Adrenal gland (tissue), 12 donors: ENCODE results near the gene DNAJC22. TPM values are rescaled to one million over a fixed set of nuclear protein-coding genes. Genes with fewer than 3 reads are reported as not detected.
"Not testable (repeated sequence)": the region's sequence is repeated elsewhere in the genome, so short reads cannot be mapped to it uniquely, and the experiment has no call there.

ENCODE experiments used
- DNase-seq, 7 donors: peaks; one replicate each; pipeline ENCODE4 v3.0.0-alpha.2; 2019 to 2020
- H3K27ac ChIP-seq, 5 donors: fragments of 200-600 bp; sonication (generic) in 4 of 5; 1 replicate in 3 of 5; 2 replicates in 2 of 5; pipeline versions ENCODE4 v1.5.1 to v1.8.0; 2016 to 2020; ENCODE audit warnings: mild to moderate bottlenecking in 1 of 5
- H3K27me3 ChIP-seq: fragments of 200-600 bp; 2 replicates; pipeline ENCODE4 v1.8.0; 2021
- H3K36me3 ChIP-seq, 2 donors: fragments of 200-600 bp; replicated peaks in 1 of 2; 1 replicate in 1 of 2; 2 replicates in 1 of 2; pipeline versions ENCODE4 v1.5.1 to v1.8.0; 2018 to 2022
- H3K4me1 ChIP-seq, 2 donors: fragments of 200-600 bp; replicated peaks in 1 of 2; 1 replicate in 1 of 2; 2 replicates in 1 of 2; pipeline versions ENCODE4 v1.5.1 to v1.8.0; 2018 to 2021
- H3K4me3 ChIP-seq, 4 donors: fragments of 200-600 bp; sonication (generic) in 3 of 4; one replicate each; pipeline ENCODE4 v1.5.1; 2016 to 2018
- H3K9me3 ChIP-seq, 3 donors: fragments of 200-600 bp; sonication (generic) in 1 of 3; replicated peaks in 1 of 3; 1 replicate in 2 of 3; 2 replicates in 1 of 3; pipeline versions ENCODE4 v1.5.1 to v1.8.0; 2016 to 2021
- CTCF ChIP-seq, 6 experiments: fragments of 450-650 bp in 4 of 6; fragments of 200-600 bp in 2 of 6; sonication (generic) in 1 of 6; IDR thresholded peaks; 1 replicate in 5 of 6; 2 replicates in 1 of 6; pipeline versions ENCODE4 v1.5.1 to v1.8.0; 2016 to 2021; ENCODE audit warnings: antibody characterized with exemption in 6 of 6, mild to moderate bottlenecking in 2 of 6, moderate library complexity in 1 of 6
- POLR2A ChIP-seq, 2 donors: fragments of 450-650 bp; IDR thresholded peaks; one replicate each; pipeline ENCODE4 v1.6.1; 2017; ENCODE audit warnings: antibody characterized with exemption in 2 of 2, mild to moderate bottlenecking in 2 of 2, moderate library complexity in 1 of 2
- WGBS, 4 donors: extraction: QIAGEN DNeasy Blood & Tissue Kit in 2 of 4; methylation state at CpG; one replicate each; pipeline versions ENCODE4 v1.1.5 to v1.1.7; 2013 to 2017; 5-methylcytosine and 5-hydroxymethylcytosine counted together
- intact Hi-C, 2 donors: fragments of 100-400 bp; cut with DNase I; formaldehyde crosslinking; loops; one replicate each; pipeline versions ENCODE4 v1.14.1 to v1.15.0; 2022 to 2023
- polyA plus RNA-seq, 3 donors: library from polyadenylated mRNA; stranded (reverse); fragments of 200-250 nt in 2 of 3; fragments of 350-450 nt in 1 of 3; fragmentation: Illumina TruSeq in 1 of 3; extraction: RNeasy Lipid Tissue Mini Kit (QIAGEN cat#74804) in 1 of 3; gene quantifications; one replicate each; pipeline ENCODE4 v1.2.3, GENCODE V29; 2013 to 2014
- total RNA-seq, 9 donors: library from RNA; depleted of rRNA in 4 of 9; stranded (reverse); fragments of >200 nt in 4 of 9; fragments of 120-200 nt in 1 of 9; fragmentation: NEBNext Ultra II Directional in 1 of 9; extraction: Animal tissue kit (Norgen Biotek cat#: 25700) in 1 of 9; gene quantifications; one replicate each; pipeline versions ENCODE4 v1.1.0 to v1.2.4, GENCODE V29; 2013 to 2023
- donor health status: healthy with polysubstance abuse.
- donor health status: Bipolar disorder and iron deficiency.
- donor health status: DM: yes; HTN: yes; CAD: no.
- donor health status: DM: no; HTN: no; CAD: no.
- donor health status: DM: no; HTN: no; CAD: no.
- donor health status: DM: yes; HTN: yes; CAD: no.

The DNAJC22 gene
- total and polyA plus RNA-seq, 12 donors = 0.40 to 2.9 (median 0.65) TPM

DNA sequence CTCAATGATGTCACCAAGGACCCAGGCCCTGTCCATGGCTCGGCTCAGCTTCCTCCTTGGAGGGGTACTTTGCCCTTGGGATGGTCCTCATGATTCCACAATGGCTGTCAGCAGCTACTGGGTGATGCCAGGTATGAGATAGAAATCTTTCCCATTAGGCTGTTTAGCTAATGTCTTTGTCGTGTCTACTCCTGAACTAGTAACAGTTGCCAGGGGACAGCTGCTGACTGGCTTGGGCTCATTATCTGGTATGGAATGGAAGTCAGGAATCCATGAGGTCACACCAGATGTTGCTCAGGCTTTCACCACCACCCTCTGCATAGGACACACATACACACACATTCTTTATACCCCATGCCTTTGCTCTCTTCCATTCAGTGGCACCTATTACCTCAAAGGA is 42.5 kb upstream of the DNAJC22 start:
- Histone ChIP-seq H3K27ac (no peak overlapping the region), H3K36me3 (no peaks in the 10 kb centered on the region), H3K4me1 (no peaks in the 10 kb centered on the region), H3K9me3 (no peaks in the 10 kb centered on the region), H3K27me3 (peaks cover 1% of the 10 kb centered on the region), H3K4me3 (no peak overlapping the region)
- WGBS, 4 donors = 79 to 88% (median 81%) methylated on average over 2 of the region's 2 CpGs
- TF ChIP-seq POLR2A (IDR thresholded peaks at IDR 0.05) (no peak), CTCF (IDR thresholded peaks at IDR 0.05) (no peak)
- intact Hi-C loops = no loop called here
- DNase-seq = no peak

GRCh38 chr12:49305762-49306510 is 40.8 kb upstream of the DNAJC22 start:
- TF ChIP-seq POLR2A (IDR thresholded peaks at IDR 0.05) (no peak), CTCF (IDR thresholded peaks at IDR 0.05) (no peak)
- intact Hi-C loops = no loop called here
- no peaks in the 10 kb centered on the region for H3K36me3 ChIP-seq
- H3K27ac ChIP-seq = no peak overlapping the region
- no peaks in the 10 kb centered on the region for H3K27me3 ChIP-seq
- no peak overlapping the region for H3K4me3 ChIP-seq
- WGBS, 4 donors = 80 to 87% (median 81%) methylated on average over 6 of the region's 6 CpGs
- H3K4me1 ChIP-seq = no peaks in the 10 kb centered on the region
- H3K9me3 ChIP-seq = no peaks in the 10 kb centered on the region
- DNase-seq = no peak

- H3K9me3 ChIP-seq = no peaks in the 10 kb centered on the region
- no peak overlapping the region for H3K4me3 ChIP-seq
- H3K36me3 ChIP-seq = no peaks in the 10 kb centered on the region
- TF ChIP-seq CTCF (IDR thresholded peaks at IDR 0.05) = no peak
- no peak for TF ChIP-seq POLR2A (IDR thresholded peaks at IDR 0.05)
- DNase-seq = no peak
- 88 to 94% (median 90%) methylated on average over 7 of the region's 7 CpGs for WGBS, 4 donors
- intact Hi-C loops = no loop called here
- no peak overlapping the region for H3K27ac ChIP-seq
- no peaks in the 10 kb centered on the region for H3K4me1 ChIP-seq
- no peaks in the 10 kb centered on the region for H3K27me3 ChIP-seq
These were observed 37.3 kb upstream of the DNAJC22 start for GRCh38 chr12:49309386-49309785.

GRCh38 chr12:49310451-49311000 is 36.2 kb upstream of the DNAJC22 start:
- H3K27ac ChIP-seq, H3K9me3 ChIP-seq, DNase-seq, H3K4me3 ChIP-seq, H3K27me3 ChIP-seq, H3K4me1 ChIP-seq, H3K36me3 ChIP-seq, intact Hi-C loops: not testable (repeated sequence)
- 43 to 75% (median 62%) methylated on average over 2 of the region's 3 CpGs for WGBS, 4 donors

DNA sequence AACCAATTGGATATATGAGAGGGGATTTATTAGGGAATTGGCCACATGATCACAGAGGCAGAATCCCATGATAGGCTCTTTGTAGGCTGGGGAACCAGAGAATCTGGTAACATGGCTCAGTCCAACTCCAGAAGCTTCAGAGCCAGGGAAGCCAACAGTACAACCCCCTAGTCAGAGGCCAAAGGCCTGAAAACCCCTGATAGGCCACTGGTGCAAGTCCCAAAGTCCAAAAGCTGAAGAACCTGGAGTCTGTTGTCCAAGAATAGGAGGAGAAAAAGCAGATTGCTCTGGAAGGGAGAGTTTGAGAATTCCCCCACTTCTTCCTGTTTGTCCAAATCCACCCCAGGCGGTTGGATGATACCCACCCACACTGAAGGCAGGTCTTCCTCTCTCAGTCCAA is 31.9 kb upstream of the DNAJC22 start:
- intact Hi-C loops = no loop called here

DNA sequence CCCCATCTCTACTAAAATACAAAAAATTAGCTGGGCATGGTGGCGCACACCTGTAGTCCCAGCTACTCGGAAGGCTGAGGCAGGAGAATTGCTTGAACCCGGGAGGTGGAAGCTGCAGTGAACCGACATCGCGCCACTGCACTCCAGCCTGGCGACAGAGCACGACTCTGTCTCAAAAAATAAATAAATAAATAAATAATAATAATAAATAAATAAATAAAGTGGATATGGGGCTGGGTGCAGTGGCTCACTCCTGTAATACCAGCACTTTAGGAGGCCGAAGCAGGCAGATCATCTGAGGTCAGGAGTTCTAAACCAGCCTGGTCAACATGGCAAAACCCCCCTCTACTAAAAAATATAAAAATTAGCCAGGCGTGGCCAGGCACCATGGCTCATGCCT is 29.6 kb upstream of the DNAJC22 start:
- DNase-seq, intact Hi-C loops, H3K4me3 ChIP-seq, H3K27me3 ChIP-seq, H3K36me3 ChIP-seq, H3K4me1 ChIP-seq, H3K9me3 ChIP-seq, H3K27ac ChIP-seq: not testable (repeated sequence)
- WGBS, 4 donors = 87 to 96% (median 92%) methylated on average over 10 of the region's 10 CpGs

More for the DNA sequence above, 31.9 kb upstream of the DNAJC22 start:
- H3K4me1 ChIP-seq = no peaks in the 10 kb centered on the region
- no peak for TF ChIP-seq CTCF (IDR thresholded peaks at IDR 0.05)
- TF ChIP-seq POLR2A (IDR thresholded peaks at IDR 0.05) = no peak
- H3K27me3 ChIP-seq = no peaks in the 10 kb centered on the region
- H3K4me3 ChIP-seq = no peak overlapping the region
- no peak overlapping the region for H3K27ac ChIP-seq
- no peak for DNase-seq
- H3K9me3 ChIP-seq = no peaks in the 10 kb centered on the region
- H3K36me3 ChIP-seq = no peaks in the 10 kb centered on the region
- 71 to 100% (median 85%) methylated on average over 1 of the region's 1 CpG for WGBS, 4 donors

GRCh38 chr12:49320411-49321103 is 26.1 kb upstream of the DNAJC22 start:
- H3K4me1 ChIP-seq = peaks cover 0 to 12% of the 10 kb centered on the region in 2 donors
- H3K27ac ChIP-seq, H3K27me3 ChIP-seq, H3K36me3 ChIP-seq, H3K4me3 ChIP-seq, intact Hi-C loops, H3K9me3 ChIP-seq, DNase-seq: not testable (repeated sequence)
- WGBS, 4 donors = 82 to 90% (median 87%) methylated on average over 9 of the region's 9 CpGs
